HG03558 (cell line): ENCODE measurements around the gene SRPK2.
"Not testable (repeated sequence)": the region's sequence is repeated elsewhere in the genome, so short reads cannot be mapped to it uniquely, and the experiment has no call there.

ENCODE experiments used
- ATAC-seq: cut with Tn5 transposase; IDR thresholded peaks from one replicate; pipeline ENCODE4 v1.9.1; 2021; ENCODE audit warnings: moderate number of reproducible peaks; ENCODE audit not compliant: unreplicated experiment; ENCODE audit errors: extremely low read depth

SRPK2 gene

DNA sequence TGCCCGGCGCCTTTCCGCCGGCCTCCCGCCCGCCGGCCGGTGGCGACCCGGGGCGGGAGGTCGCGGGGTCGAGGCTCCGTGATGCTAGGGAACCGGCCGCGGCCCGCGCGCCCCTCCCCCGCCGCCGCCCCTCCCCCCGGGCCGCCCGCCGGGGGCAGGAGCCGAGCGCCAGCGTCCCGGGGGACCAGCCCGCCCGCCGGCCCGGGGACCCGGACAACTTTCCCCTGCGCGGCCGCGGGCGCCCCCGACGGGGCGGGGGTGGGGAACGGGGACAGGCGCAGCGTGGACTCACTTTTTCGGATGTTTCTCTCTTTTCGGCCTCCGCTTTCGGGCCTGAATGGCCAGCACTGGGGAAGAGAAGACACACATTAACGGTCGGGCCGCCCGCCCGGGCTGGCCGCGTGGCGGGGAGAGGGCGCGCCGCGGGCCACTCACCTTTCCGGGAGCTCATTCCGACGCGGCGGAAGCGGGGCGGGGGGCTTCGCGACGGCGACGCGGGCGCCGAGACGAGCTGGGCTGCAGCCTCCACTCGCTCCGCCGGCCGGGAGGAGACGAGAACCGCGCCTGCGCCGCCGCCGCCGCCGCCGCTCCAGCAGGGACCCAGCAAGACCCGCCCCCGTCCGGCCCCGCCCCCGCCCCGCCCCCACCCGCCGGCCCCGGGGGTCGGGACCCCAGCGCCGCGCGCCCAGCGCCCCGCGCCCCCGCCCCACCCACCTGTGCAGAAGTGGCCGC, at the start of gene SRPK2:
Gene SRPK2 (minus strand): TSS at position 566 of the 732 bp plus-strand sequence.
- ATAC-seq, result peak; percentile 41

- no peak for ATAC-seq
Measured at GRCh38 chr7:105438254-105438653, 49.5 kb upstream of the SRPK2 start.

- not testable (repeated sequence) for ATAC-seq
Measured at GRCh38 chr7:105437356-105437755, 48.6 kb upstream of the SRPK2 start.

DNA sequence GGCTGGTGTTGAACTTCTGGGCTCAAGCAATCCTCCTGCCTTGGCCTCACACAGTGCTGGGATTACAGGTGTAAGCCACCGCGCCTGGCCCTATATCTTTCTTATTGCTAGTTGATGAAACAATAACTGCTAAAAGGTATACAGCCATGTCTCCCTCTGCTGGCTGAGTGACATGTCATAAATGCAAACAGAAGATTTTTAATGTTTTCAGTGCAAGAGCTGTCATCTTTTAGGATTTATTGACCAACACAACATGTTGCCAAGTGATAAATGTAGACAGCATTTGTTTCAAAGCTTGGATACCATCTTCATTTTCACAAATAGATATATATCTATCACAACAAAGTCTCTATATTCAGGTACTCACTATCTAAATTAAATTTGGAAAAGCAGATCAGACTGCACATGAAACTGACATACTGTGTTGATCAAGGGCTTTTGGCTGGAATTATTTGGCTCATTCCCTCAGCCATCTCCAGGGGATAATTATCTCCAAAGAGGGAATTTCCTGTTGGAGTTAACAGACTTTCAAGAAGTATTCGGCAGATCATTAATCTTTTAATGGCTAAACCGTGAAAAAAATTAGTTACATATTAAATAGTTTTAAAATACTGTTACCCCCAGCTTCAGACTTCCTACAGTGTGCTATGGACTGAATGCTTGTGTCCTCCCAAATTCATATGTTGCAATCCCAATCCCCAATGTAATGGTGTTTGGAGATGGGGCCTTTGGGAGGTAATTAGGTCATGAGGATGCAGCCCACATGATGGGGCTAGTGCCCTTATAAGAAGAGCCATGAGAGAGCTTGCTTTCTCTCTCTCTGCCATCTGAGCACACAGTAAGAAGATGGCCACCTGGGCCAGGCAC, 41.3 kb upstream of the SRPK2 start:
- no peak for ATAC-seq

- ATAC-seq, result no peak
Measured at GRCh38 chr7:105426606-105427146, 38.0 kb upstream of the SRPK2 start.

GRCh38 chr7:105423987-105424386, 35.3 kb upstream of the SRPK2 start:
- ATAC-seq, result no peak

DNA sequence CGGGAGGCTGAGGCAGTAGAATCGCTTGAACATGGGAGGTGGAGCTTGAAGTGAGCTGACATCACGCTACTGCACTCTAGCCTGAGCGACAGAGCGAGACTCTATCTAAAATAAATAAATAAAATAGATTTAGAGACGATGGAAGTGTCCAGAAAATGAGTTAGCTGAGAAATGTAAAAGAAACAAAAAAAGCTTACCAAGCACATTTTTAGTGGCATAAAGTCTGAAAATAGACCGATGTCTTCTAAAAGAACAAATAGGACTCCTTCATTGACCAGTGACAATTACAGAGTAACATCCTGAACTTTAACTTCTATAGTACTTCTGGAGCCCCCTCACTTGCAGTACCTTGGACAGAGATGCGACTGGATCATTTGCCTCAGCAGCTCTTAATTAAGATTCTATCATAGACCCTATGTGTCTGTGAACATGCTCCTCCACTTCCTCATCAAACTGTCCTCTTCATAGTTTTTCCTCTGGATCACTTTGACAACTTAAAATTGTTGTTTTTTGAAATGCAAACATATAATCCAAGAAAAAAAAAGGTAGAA, 25.2 kb upstream of the SRPK2 start:
- no peak for ATAC-seq

DNA sequence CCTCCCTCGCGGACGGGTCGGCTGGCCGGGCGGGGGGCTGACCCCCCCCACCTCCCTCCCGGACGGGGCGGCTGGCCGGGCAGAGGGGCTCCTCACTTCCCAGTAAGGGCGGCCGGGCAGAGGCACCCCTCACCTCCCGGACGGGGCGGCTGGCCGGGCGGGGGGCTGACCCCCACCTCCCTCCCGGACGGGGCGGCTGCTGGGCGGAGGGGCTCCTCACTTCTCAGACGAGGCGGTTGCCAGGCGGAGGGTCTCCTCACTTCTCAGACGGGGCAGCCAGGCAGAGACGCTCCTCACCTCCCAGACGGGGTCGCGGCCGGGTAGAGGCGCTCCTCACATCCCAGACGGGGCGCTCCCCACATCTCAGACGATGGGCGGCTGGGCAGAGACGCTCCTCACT, 22.1 kb upstream of the SRPK2 start:
- ATAC-seq, result not testable (repeated sequence)

GRCh38 chr7:105409775-105410174, 21.1 kb upstream of the SRPK2 start:
- ATAC-seq, result not testable (repeated sequence)

DNA sequence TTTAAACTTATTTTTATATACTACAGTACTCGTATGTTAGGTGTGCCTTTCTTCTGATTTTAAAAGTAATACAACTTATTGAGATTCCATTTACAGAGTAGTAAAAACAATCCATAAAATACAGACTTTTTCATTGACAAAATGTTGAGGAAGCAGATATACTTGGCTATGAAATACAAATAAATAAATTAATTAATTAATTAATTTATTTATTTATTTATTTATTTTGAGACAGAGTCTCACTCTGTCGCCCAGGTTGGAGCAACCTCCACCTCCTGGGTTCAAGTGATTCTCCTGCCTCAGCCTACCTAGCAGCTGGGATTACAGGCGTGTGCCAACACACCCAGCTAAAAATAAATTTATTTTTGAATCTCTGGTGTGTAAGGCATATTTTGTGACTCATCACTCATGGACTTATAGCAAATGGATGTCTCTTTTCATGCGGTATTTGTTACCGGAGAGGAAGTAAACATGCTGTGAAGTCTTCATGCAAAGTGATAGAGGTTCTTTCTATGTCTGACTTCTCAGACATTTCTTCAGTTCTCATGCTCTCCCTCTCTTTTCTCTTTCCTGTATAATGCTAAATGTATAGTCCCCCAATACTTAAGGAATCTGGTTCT, 20.2 kb upstream of the SRPK2 start:
- no peak for ATAC-seq

- ATAC-seq, result no peak
Measured at GRCh38 chr7:105403128-105403527, 14.4 kb upstream of the SRPK2 start.

GRCh38 chr7:105402221-105403095, 13.7 kb upstream of the SRPK2 start:
- ATAC-seq, result no peak

- no peak for ATAC-seq
Measured at GRCh38 chr7:105399043-105399725, 10.5 kb upstream of the SRPK2 start.

- ATAC-seq, result no peak
Measured at GRCh38 chr7:105396566-105396965, 7.8 kb upstream of the SRPK2 start.

- ATAC-seq, result no peak
Measured at GRCh38 chr7:105391429-105391828, 2.7 kb upstream of the SRPK2 start.

GRCh38 chr7:105389889-105390288, 1.2 kb upstream of the SRPK2 start:
- ATAC-seq, result no peak

GRCh38 chr7:105389088-105389650, 448 bp upstream of the SRPK2 start:
- peak; percentile 18 for ATAC-seq

- ATAC-seq, result peak; percentile 23
Measured at GRCh38 chr7:105387508-105388355, 989 bp downstream of the SRPK2 start.
